SK-MEL-5 (cell line): Measurements from ENCODE around the gene NOSIP. TPM values are rescaled to one million over a fixed set of nuclear protein-coding genes. Genes with fewer than 3 reads are reported as not detected.
A peak's percentile ranks its signal among the peaks of the same experiment; 100 is the strongest.

Source experiments
- DNase-seq: peaks from one replicate; pipeline ENCODE4 v3.0.0-alpha.2; 2016; ENCODE audit warnings: low read depth, low spot score
- in situ Hi-C: cut with HindIII; loops from 2 replicates; pipeline ENCODE4 v1.10.0; 2016; ENCODE audit warnings: low sequenced_read_pairs, high pct_unique_total_duplicates, low pct_unique_long_range_greater_than_20kb
- total RNA-seq: library from RNA; depleted of rRNA; stranded (reverse); fragments of >200 nt; shearing (Covaris generic); gene quantifications from 2 replicates; pipeline ENCODE4 v1.2.3, GENCODE V29; 2014

NOSIP gene
- total RNA-seq, 1 experiment from 2014 or later = 38.4 TPM

- in situ Hi-C loops = no loop called here
These were observed 22.6 kb downstream of the NOSIP start for GRCh38 chr19:49557641-49558325.

DNA sequence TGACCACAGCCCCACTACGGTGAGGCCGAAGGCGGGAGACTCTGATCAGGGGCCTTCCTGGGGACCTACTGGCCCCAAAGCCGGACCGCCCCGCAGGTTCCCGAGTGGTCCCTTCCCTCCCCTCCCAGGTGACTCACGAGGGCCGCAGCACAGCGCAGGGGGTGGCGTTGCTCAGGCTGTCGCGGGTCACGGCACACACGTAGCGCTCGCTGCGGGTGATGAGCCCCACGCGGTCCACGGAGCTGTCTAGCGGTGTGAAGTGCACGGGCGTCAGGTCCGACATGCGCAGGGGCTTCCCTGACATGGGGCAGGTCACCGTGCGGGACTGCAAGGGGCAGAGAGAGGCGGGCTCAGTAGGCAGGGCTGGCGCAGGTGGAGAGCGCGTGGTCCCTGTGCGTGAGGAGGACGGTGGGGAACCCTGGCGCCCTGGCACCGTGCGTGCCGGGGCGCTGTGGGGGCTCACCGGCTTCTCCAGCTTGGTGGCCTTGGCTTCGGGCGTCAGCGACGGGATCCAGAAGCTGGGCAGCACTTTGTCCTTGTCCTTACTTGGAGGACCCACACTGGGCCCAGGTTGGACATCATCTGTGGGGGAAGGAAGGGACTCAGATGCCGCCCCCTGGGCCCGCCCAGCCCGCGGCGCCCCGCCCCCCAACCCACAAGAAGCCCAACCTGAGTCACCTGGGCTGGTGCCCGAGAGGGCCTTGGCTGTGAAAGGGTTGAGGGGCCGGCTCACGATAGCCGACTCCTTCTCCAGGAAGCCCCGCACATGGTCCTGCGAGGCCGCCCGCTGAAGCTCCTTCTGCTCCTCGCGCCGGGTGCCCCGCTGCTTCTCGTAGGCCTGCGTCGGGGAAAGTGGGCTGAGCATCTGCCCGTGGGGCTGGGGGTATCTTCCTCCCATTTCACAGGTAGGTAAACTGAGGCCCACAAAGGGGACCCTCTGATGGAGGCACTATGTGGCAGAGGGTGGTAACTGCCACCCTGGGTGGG, 23.7 kb downstream of the NOSIP start:
- in situ Hi-C loops = no loop called here
- DNase-seq = no peak

More at GRCh38 chr19:49557641-49558325, 22.6 kb downstream of the NOSIP start:
- DNase-seq = no peak

GRCh38 chr19:49555600-49556411, 24.6 kb downstream of the NOSIP start:
- peak; percentile 39 for DNase-seq
- in situ Hi-C loops = no loop called here

- no peak for DNase-seq
- in situ Hi-C loops = no loop called here
These were observed 25.6 kb downstream of the NOSIP start for GRCh38 chr19:49554701-49555181.

GRCh38 chr19:49553451-49554271, 26.7 kb downstream of the NOSIP start:
- in situ Hi-C loops = no loop called here
- DNase-seq = no peak

GRCh38 chr19:49552749-49553148, 27.6 kb downstream of the NOSIP start:
- in situ Hi-C loops = no loop called here

DNA sequence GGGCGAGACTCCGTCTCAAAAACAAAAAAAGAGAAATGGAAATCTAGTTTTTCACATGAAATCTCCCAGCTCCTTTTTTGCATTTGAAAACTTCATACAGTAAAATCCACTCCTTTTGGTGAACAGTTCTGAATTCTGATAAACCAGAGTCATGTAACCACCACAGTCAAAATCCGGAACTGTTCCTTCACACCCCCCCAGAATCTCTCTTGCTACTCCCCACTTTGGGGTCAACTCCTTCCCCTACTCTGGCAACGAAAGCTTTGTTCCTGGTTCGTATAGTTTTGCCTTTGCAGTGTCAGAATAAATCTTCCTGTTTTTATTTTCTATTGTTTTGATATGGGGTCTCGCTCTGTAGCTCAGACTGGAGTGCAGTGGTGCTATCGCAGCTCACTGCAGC, 28.8 kb downstream of the NOSIP start:
- in situ Hi-C loops = no loop called here
- no peak for DNase-seq

More at GRCh38 chr19:49552749-49553148, 27.6 kb downstream of the NOSIP start:
- no peak for DNase-seq

GRCh38 chr19:49549045-49549444, 31.3 kb downstream of the NOSIP start:
- DNase-seq = no peak
- in situ Hi-C loops = no loop called here

GRCh38 chr19:49546825-49547565, 33.4 kb downstream of the NOSIP start:
- in situ Hi-C loops = no loop called here
- DNase-seq = peak; percentile 92

GRCh38 chr19:49544154-49544553, 36.2 kb downstream of the NOSIP start:
- in situ Hi-C loops = no loop called here
- DNase-seq = no peak

- in situ Hi-C loops = no loop called here
These were observed 37.3 kb downstream of the NOSIP start for GRCh38 chr19:49543032-49543431.

DNA sequence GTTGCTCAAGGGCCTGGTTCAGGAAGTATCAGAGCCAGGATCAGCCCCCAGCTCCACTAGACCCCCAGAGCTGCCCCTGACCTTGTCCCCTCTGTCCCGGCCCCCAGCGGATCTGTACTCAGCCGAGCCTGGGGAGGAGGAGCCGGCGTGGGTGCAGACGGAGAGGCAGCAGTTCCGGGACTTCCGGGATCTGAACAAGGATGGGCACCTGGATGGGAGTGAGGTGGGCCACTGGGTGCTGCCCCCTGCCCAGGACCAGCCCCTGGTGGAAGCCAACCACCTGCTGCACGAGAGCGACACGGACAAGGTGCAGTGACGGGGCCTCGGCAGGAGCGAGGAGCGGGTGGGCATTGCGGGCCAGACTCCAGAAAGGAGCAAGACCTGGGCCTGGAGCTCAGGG, 37.9 kb downstream of the NOSIP start:
- DNase-seq = no peak
- in situ Hi-C loops = no loop called here

More at GRCh38 chr19:49543032-49543431, 37.3 kb downstream of the NOSIP start:
- DNase-seq = no peak

DNA sequence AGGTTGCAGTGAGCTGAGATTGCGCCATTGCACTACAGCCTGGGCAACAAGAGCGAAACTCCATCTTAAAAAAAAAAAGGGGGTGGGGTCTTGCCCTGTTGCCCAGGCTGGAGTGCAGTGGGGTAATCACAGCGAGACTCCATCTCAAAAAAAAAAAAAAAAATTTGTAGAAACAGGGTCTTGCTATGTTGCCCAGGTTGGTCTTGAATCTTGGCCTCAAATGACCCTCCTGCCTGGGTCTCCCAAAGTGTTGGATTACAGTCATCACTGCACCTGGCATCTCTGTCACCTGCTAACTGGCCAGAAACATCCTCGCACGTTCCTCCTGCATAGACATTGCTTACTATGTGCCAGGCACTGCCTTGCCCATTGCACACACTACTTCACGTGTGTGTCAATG, 38.4 kb downstream of the NOSIP start:
- in situ Hi-C loops = no loop called here

GRCh38 chr19:49539192-49539952, 41.0 kb downstream of the NOSIP start:
- in situ Hi-C loops = no loop called here
- DNase-seq = peak; percentile 15

More for the DNA sequence above, 38.4 kb downstream of the NOSIP start:
- no peak for DNase-seq

- in situ Hi-C loops = no loop called here
- no peak for DNase-seq
These were observed 41.7 kb downstream of the NOSIP start for GRCh38 chr19:49538643-49539042.
